Endothelial cell of umbilical vein (primary cell): ENCODE results near the gene ZNF22. TPM values are rescaled to one million over a fixed set of nuclear protein-coding genes. Genes with fewer than 3 reads are reported as not detected.

ENCODE experiments used
- BruUV-seq: library from RNA; stranded (reverse); fragments of 400-500 nt; replicated peaks from 2 replicates; lab custom pipeline; 2021; lab: Mats Ljungman, UMichigan
- CTCF ChIA-PET: fragments of 300-600, 350-600 bp; sonication (Branson Sonifier 250); formaldehyde crosslinking; loops from one replicate; lab custom pipeline; 2021; ENCODE audit warnings: antibody characterized with exemption, inconsistent platforms; lab: Charles Lee
- POLR2A ChIA-PET: fragments of 300-600, 350-600 bp; sonication (Branson Sonifier 250); formaldehyde crosslinking; loops from one replicate; lab custom pipeline; 2021; ENCODE audit warnings: antibody characterized with exemption, inconsistent platforms; lab: Charles Lee
- DNase-seq: peaks from one replicate; pipeline ENCODE4 v3.0.0-alpha.2; 2011; ENCODE audit warnings: low read depth, low spot score
- FAIRE-seq: peaks from 2 replicates; lab custom pipeline; 2011; peaks lifted over from hg19 to GRCh38; lab: Jason Lieb, UNC
- H2AFZ ChIP-seq: 2 replicates; pipeline ENCODE4 v1.6.0; 2012; ENCODE audit warnings: low read depth, low read length, control low read depth, inconsistent platforms
- H3K27ac ChIP-seq: 2 replicates; pipeline ENCODE4 v1.5.1; 2011; ENCODE audit warnings: low read depth, mild to moderate bottlenecking, control low read depth, low read length, moderate library complexity; ENCODE audit not compliant: insufficient read depth
- H3K27me3 ChIP-seq, 2 experiments: 2 replicates each; pipeline versions ENCODE4 v1.6.0 to v1.6.1; 2011; ENCODE audit warnings: low read length in 2 of 2, mixed read lengths in 1 of 2; ENCODE audit not compliant: control insufficient read depth in 2 of 2, insufficient read depth in 2 of 2
- H3K36me3 ChIP-seq, 2 experiments: 2 replicates in 1 of 2; 3 replicates in 1 of 2; pipeline ENCODE4 v1.5.1; 2011; ENCODE audit warnings: low read length in 2 of 2, mild to moderate bottlenecking in 1 of 2, moderate library complexity in 1 of 2; ENCODE audit not compliant: control insufficient read depth in 2 of 2, insufficient read depth in 2 of 2; ENCODE audit errors: extremely low read depth in 1 of 2
- H3K4me1 ChIP-seq: 3 replicates; pipeline ENCODE4 v1.5.1; 2011; ENCODE audit warnings: mild to moderate bottlenecking, low read length; ENCODE audit not compliant: control insufficient read depth, insufficient read depth; ENCODE audit errors: extremely low read depth
- H3K4me2 ChIP-seq: 2 replicates; pipeline ENCODE4 v1.6.1; 2011; ENCODE audit warnings: low read length, control low read depth, mixed read lengths; ENCODE audit not compliant: insufficient read depth
- H3K4me3 ChIP-seq, 3 experiments: fragments of 200-600 bp in 1 of 3; sonication (generic), shearing (Covaris generic) in 1 of 3; replicated peaks in 1 of 3; 2 replicates each; pipeline ENCODE4 v1.5.1; 2011 to 2016; ENCODE audit warnings: control low read depth in 3 of 3, low read length in 3 of 3, mild to moderate bottlenecking in 2 of 3, inconsistent platforms in 1 of 3, low read depth in 1 of 3, moderate library complexity in 1 of 3; ENCODE audit not compliant: insufficient read depth in 1 of 3
- H3K79me2 ChIP-seq: 2 replicates; pipeline ENCODE4 v1.6.0; 2012; ENCODE audit warnings: low read length, inconsistent platforms; ENCODE audit not compliant: control insufficient read depth, insufficient read depth
- H3K9ac ChIP-seq: replicated peaks from 2 replicates; pipeline ENCODE3; 2011; ENCODE audit warnings: low read length, control low read depth; ENCODE audit not compliant: insufficient read depth; ENCODE audit errors: extremely low read depth
- H3K9me1 ChIP-seq: replicated peaks from 3 replicates; pipeline ENCODE4 v1.6.0; 2011; ENCODE audit warnings: mild to moderate bottlenecking, low read length; ENCODE audit not compliant: control insufficient read depth, insufficient read depth; ENCODE audit errors: extremely low read depth
- H3K9me3 ChIP-seq: replicated peaks from 2 replicates; pipeline ENCODE4 v1.5.1; 2012; ENCODE audit warnings: low read length, inconsistent platforms; ENCODE audit not compliant: control insufficient read depth, insufficient read depth
- H4K20me1 ChIP-seq: replicated peaks from 2 replicates; pipeline ENCODE3; 2011; ENCODE audit warnings: mild to moderate bottlenecking, low read length; ENCODE audit not compliant: control insufficient read depth, insufficient read depth; ENCODE audit errors: extremely low read depth
- GATA2 ChIP-seq: IDR thresholded peaks from 2 replicates; pipeline ENCODE4 v1.7.0; 2011; ENCODE audit warnings: low read depth, mild to moderate bottlenecking, moderate library complexity, mixed read lengths, low read length; ENCODE audit not compliant: insufficient read length, insufficient read depth
- POLR2A ChIP-seq: IDR thresholded peaks from 2 replicates; pipeline ENCODE4 v1.6.1; 2012; ENCODE audit warnings: low read depth, mild to moderate bottlenecking, control low read depth, low read length
- dilution Hi-C: fragments of 300-500 bp; cut with MboI; formaldehyde crosslinking; loops from one replicate; pipeline ENCODE4 v1.15.0; 2019; ENCODE audit warnings: low sequenced_read_pairs; ENCODE audit not compliant: extremely low pct_ligation_motif_present
- intact Hi-C: fragments of 100-400 bp; cut with micrococcal nuclease; formaldehyde crosslinking; loops from one replicate; pipeline ENCODE4 v1.10.0; 2022
- polyA plus RNA-seq, 4 experiments: library from polyadenylated mRNA; depleted of rRNA in 3 of 4; stranded (reverse) in 3 of 4; unstranded in 1 of 4; fragments of >200 nt; gene quantifications; 2 replicates each; pipeline versions ENCODE4 v1.2.1 to v1.2.3, GENCODE V29; 2011 to 2012; ENCODE audit warnings: missing spikeins in 1 of 4
- total RNA-seq: library from RNA; stranded (reverse); gene quantifications from 2 replicates; pipeline ENCODE4 v1.2.3, GENCODE V29; 2021
- TF ChIP-seq, protein P1 (sequence below): IDR thresholded peaks from 2 replicates; pipeline ENCODE4 v1.6.1; 2011; ENCODE audit not compliant: insufficient read depth, insufficient read length
- TF ChIP-seq, protein P2 (sequence below), 2 donors: IDR thresholded peaks; 1 replicate in 1 of 2; 2 replicates in 1 of 2; pipeline ENCODE4 v1.5.1; 2011; ENCODE audit warnings: low read length in 2 of 2, mild to moderate bottlenecking in 2 of 2, moderate library complexity in 2 of 2, control low read depth in 1 of 2, inconsistent platforms in 1 of 2, low read depth in 1 of 2; ENCODE audit not compliant: insufficient read depth in 1 of 2; ENCODE audit errors: extremely low read depth in 1 of 2

The ZNF22 gene
- total and polyA plus RNA-seq, 2 donors (not counting 3 experiments of a cell fraction or from before 2014, with no cell fraction given), result 21.0 to 48.7 TPM

DNA sequence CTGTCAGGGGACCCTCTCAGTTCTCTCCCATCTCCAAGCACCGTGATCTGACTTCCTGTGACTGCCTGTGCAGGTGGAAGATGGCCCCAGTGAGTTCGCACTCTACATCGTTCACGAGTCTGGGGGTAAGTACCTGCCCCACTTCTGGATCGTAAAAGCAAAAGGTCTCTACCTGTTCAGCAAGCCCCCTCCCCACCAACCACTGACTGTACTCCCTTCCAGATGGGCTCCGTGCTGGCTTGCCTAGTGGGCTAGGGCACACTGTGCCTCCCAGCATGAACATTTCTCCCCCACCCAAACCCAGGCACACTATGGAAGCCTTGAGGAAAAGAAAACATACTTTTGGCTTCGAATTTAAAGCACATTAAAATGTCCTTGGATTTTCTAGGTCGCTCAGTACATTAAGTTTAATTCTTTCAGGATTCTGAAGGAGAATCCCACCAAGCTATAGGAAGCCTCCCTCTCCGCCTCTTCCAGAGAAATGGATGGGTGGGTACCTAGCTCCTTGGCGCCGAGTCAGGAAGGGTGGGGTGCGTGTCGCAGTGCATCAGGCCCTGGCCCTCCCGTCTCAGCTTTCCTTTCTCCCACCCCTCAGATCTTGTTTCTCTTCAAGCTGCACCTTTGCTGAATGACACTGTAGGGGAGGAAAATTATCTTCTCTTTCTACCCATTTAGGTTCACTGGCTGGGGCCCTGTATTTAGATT lies 11.0 kb upstream of the ZNF22 start:
- DNase-seq (no peak), FAIRE-seq (no peak)
- no TSS peak for BruUV-seq
- Histone ChIP-seq H4K20me1 (no peaks in the 10 kb centered on the region), H3K4me1 (peaks cover 10% of the 10 kb centered on the region), H3K36me3 (no peaks in the 10 kb centered on the region), H3K9ac (no peak overlapping the region), H3K4me2 (no peak overlapping the region), H3K27ac (no peak overlapping the region), H3K4me3 (no peak overlapping the region), H2AFZ (no peak overlapping the region), H3K79me2 (no peaks in the 10 kb centered on the region), H3K27me3 (no peaks in the 10 kb centered on the region), H3K9me3 (no peaks in the 10 kb centered on the region), H3K9me1 (no peaks in the 10 kb centered on the region)
- POLR2A ChIA-PET, result interaction anchor here (2.6 kb wide), 1 partner anchor 11 kb away, joined by 11 read pairs; the partner anchor contains the start of gene DEPP1
- TF ChIP-seq, protein P1, sequence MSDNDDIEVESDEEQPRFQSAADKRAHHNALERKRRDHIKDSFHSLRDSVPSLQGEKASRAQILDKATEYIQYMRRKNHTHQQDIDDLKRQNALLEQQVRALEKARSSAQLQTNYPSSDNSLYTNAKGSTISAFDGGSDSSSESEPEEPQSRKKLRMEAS, result no peak
- no peak for TF ChIP-seq POLR2A
- dilution Hi-C loops, result no loop called here
- intact Hi-C loops, result no loop called here
- CTCF ChIA-PET, result interaction anchor here (1.0 to 4.3 kb wide), 2 partner anchors 9 to 57 kb away, joined by 3 to 30 read pairs; no protein-coding TSS in a partner anchor

DNA sequence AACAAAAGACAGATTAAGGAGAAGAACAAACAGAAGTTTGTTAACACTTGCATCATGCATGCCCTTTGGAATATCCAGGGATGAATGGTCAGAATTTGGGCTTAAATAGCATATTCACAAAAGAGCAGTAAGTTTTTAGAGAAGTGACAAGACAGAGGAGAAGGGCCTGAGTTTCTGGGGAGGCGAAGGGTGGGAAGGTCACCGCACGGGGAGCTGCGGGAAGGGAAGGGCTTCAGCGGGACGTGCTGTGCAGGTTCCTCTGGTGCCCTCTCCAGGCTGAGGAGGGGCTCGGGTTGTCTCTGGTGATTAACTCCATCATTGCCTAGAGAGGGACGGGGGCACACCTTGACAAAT lies 10.4 kb upstream of the ZNF22 start:
- H3K9me3 ChIP-seq, result no peaks in the 10 kb centered on the region
- H3K79me2 ChIP-seq, result no peaks in the 10 kb centered on the region
- H2AFZ ChIP-seq, result no peak overlapping the region
- ChIA-PET POLR2A (interaction anchor here (2.6 kb wide), 1 partner anchor 12 kb away, joined by 11 read pairs; the partner anchor contains the start of gene DEPP1), CTCF (interaction anchor here (0.7 to 4.3 kb wide), 3 partner anchors 10 to 57 kb away, joined by 3 to 30 read pairs (median 3); no protein-coding TSS in a partner anchor)
- DNase-seq, result no peak
- dilution Hi-C loops (no loop called here), intact Hi-C loops (no loop called here)
- H3K27ac ChIP-seq, result no peak overlapping the region
- FAIRE-seq, result no peak
- TF ChIP-seq, protein P2, sequence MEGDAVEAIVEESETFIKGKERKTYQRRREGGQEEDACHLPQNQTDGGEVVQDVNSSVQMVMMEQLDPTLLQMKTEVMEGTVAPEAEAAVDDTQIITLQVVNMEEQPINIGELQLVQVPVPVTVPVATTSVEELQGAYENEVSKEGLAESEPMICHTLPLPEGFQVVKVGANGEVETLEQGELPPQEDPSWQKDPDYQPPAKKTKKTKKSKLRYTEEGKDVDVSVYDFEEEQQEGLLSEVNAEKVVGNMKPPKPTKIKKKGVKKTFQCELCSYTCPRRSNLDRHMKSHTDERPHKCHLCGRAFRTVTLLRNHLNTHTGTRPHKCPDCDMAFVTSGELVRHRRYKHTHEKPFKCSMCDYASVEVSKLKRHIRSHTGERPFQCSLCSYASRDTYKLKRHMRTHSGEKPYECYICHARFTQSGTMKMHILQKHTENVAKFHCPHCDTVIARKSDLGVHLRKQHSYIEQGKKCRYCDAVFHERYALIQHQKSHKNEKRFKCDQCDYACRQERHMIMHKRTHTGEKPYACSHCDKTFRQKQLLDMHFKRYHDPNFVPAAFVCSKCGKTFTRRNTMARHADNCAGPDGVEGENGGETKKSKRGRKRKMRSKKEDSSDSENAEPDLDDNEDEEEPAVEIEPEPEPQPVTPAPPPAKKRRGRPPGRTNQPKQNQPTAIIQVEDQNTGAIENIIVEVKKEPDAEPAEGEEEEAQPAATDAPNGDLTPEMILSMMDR (IDR thresholded peaks at IDR 0.05; ENCODE audit: extremely low read depth in 1 of 2, insufficient read depth in 1 of 2, low read depth in 1 of 2, low read length in 2 of 2), result peak in 1 of 2 donors; percentile 38
- no peak for TF ChIP-seq GATA2
- no TSS peak for BruUV-seq
- no peaks in the 10 kb centered on the region for H3K27me3 ChIP-seq
- H3K9ac ChIP-seq, result no peak overlapping the region
- peaks cover 9% of the 10 kb centered on the region for H3K4me1 ChIP-seq
- H3K4me2 ChIP-seq, result no peak overlapping the region
- no peak overlapping the region for H3K4me3 ChIP-seq
- H3K9me1 ChIP-seq, result no peaks in the 10 kb centered on the region
- no peaks in the 10 kb centered on the region for H3K36me3 ChIP-seq
- no peaks in the 10 kb centered on the region for H4K20me1 ChIP-seq
